H1 (cell line): Measurements from ENCODE around the gene CYB5R3. TPM values are rescaled to one million over a fixed set of nuclear protein-coding genes. Genes with fewer than 3 reads are reported as not detected.

Experiments used
- CHD7 ChIP-seq: fragments of 300-600 bp; sonication (generic); IDR thresholded peaks from 2 replicates; pipeline ENCODE4 v1.7.1; 2012; ENCODE audit warnings: low read length, moderate library complexity, mild to moderate bottlenecking, inconsistent platforms; ENCODE audit not compliant: insufficient replicate concordance
- CREB1 ChIP-seq: IDR thresholded peaks from 2 replicates; pipeline ENCODE4 v1.6.1; 2012; ENCODE audit warnings: inconsistent platforms
- CTCF ChIP-seq, 3 experiments: IDR thresholded peaks; 1 replicate in 2 of 3; 2 replicates in 1 of 3; pipeline versions ENCODE4 v1.5.1 to v1.6.1; 2011; ENCODE audit warnings: low read length in 3 of 3, mild to moderate bottlenecking in 3 of 3, inconsistent platforms in 2 of 3, low read depth in 1 of 3, moderate library complexity in 1 of 3; ENCODE audit not compliant: insufficient read depth in 1 of 3; ENCODE audit errors: control extremely low read depth in 1 of 3
- EGR1 ChIP-seq: IDR thresholded peaks from 2 replicates; pipeline ENCODE4 v1.6.1; 2011; ENCODE audit warnings: low read depth, low read length, borderline replicate concordance
- GTF2F1 ChIP-seq: IDR thresholded peaks from 2 replicates; pipeline ENCODE4 v1.6.1; 2012; ENCODE audit warnings: low read depth, low read length, improper control_type of control experiment, borderline replicate concordance
- RFX5 ChIP-seq: IDR thresholded peaks from 2 replicates; pipeline ENCODE4 v1.6.1; 2011; ENCODE audit warnings: low read depth, low read length, improper control_type of control experiment, borderline replicate concordance
- SIX5 ChIP-seq: IDR thresholded peaks from 2 replicates; pipeline ENCODE4 v1.6.1; 2011; ENCODE audit warnings: mild to moderate bottlenecking, low read depth, low read length
- polyA plus RNA-seq, 7 experiments: library from polyadenylated mRNA; depleted of rRNA in 3 of 7; stranded (reverse) in 5 of 7; unstranded in 2 of 7; fragments of >200 nt in 5 of 7; fragments of 200-250 nt in 2 of 7; gene quantifications; 1 replicate in 5 of 7; 2 replicates in 1 of 7; 4 replicates in 1 of 7; pipeline versions ENCODE4 v1.2.1 to v1.2.3, GENCODE V29; 2011 to 2013; ENCODE audit warnings: missing spikeins in 2 of 7, mixed read lengths in 2 of 7
- total RNA-seq: library from RNA; stranded (reverse); fragmentation: NEBNext Ultra II Directional; extraction: Animal tissue kit (Norgen Biotek cat#: 25700); gene quantifications from 2 replicates; pipeline ENCODE4 v1.2.1, GENCODE V29; 2021

CYB5R3 gene
- total and polyA plus RNA-seq, 2 of the 8 experiments (the other 6 are each of a cell fraction or from before 2014, with no cell fraction given) = 75.3 to 113 TPM

- TF ChIP-seq CHD7 (no peak), GTF2F1 (no peak), SIX5 (no peak), RFX5 (no peak), CTCF (IDR thresholded peaks at IDR 0.05; ENCODE audit: control extremely low read depth in 1 of 3, insufficient read depth in 1 of 3, low read depth in 1 of 3, low read length in 3 of 3) (no peak), EGR1 (no peak), CREB1 (no peak)
Observed at GRCh38 chr22:42685941-42686653, 36.9 kb upstream of the CYB5R3 start (continued).
